Kidney epithelial cell (primary cell): ENCODE data around the gene LATS2. TPM values are rescaled to one million over a fixed set of nuclear protein-coding genes. Genes with fewer than 3 reads are reported as not detected.
"Not testable (repeated sequence)": the region's sequence is repeated elsewhere in the genome, so short reads cannot be mapped to it uniquely, and the experiment has no call there.

Experiments
- DNase-seq: peaks from one replicate; pipeline ENCODE4 v3.0.0-alpha.2; 2010; ENCODE audit warnings: low read depth
- H3K27me3 ChIP-seq: 2 replicates; pipeline ENCODE4 v1.6.0; 2011; ENCODE audit warnings: low read length; ENCODE audit not compliant: control insufficient read depth, insufficient read depth
- H3K36me3 ChIP-seq: 2 replicates; pipeline ENCODE4 v1.5.1; 2011; ENCODE audit warnings: low read length; ENCODE audit not compliant: control insufficient read depth, insufficient read depth
- H3K4me3 ChIP-seq: 2 replicates; pipeline ENCODE4 v1.5.1; 2011; ENCODE audit warnings: low read depth, mild to moderate bottlenecking, control low read depth, low read length
- total RNA-seq: library from RNA; depleted of rRNA; stranded (reverse); fragments of >200 nt; gene quantifications from 2 replicates; pipeline ENCODE4 v1.2.3, GENCODE V29; 2015
- TF ChIP-seq, protein P1 (sequence below): IDR thresholded peaks from 2 replicates; pipeline ENCODE4 v1.5.1; 2011; ENCODE audit warnings: mild to moderate bottlenecking, moderate library complexity, low read length, control low read depth, inconsistent platforms; ENCODE audit not compliant: insufficient read depth, poor library complexity, severe bottlenecking

The LATS2 gene
- total RNA-seq, 1 donor from 2014 or later, result 20.2 TPM

DNA sequence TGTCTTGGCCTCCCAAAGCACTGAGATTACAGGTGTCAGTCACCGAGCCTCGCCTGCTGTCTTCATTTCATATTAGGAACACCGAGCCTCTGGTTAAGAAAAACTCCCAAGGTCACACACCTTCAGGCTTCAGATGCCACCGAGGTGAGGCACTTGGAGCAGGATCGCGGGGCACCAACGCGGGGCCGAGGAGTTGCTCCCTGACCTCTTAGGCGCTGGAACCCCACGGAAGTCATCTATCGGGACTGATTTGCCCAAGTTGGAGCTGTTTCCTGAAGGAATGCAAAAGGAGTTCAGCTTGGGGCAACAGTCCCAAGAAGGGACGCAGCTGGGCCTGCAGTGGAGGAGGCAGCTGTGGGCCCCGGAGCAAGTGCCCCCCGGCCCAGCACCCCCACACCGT, 108.5 kb downstream of the LATS2 start:
- no peaks in the 10 kb centered on the region for H3K36me3 ChIP-seq
- no peak for DNase-seq
- TF ChIP-seq, protein P1, sequence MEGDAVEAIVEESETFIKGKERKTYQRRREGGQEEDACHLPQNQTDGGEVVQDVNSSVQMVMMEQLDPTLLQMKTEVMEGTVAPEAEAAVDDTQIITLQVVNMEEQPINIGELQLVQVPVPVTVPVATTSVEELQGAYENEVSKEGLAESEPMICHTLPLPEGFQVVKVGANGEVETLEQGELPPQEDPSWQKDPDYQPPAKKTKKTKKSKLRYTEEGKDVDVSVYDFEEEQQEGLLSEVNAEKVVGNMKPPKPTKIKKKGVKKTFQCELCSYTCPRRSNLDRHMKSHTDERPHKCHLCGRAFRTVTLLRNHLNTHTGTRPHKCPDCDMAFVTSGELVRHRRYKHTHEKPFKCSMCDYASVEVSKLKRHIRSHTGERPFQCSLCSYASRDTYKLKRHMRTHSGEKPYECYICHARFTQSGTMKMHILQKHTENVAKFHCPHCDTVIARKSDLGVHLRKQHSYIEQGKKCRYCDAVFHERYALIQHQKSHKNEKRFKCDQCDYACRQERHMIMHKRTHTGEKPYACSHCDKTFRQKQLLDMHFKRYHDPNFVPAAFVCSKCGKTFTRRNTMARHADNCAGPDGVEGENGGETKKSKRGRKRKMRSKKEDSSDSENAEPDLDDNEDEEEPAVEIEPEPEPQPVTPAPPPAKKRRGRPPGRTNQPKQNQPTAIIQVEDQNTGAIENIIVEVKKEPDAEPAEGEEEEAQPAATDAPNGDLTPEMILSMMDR, result no peak
- H3K27me3 ChIP-seq, result no peaks in the 10 kb centered on the region
- no peak overlapping the region for H3K4me3 ChIP-seq

GRCh38 chr13:20948001-20948400, 113.4 kb downstream of the LATS2 start:
- DNase-seq, H3K36me3 ChIP-seq, H3K27me3 ChIP-seq, H3K4me3 ChIP-seq: not testable (repeated sequence)

DNA sequence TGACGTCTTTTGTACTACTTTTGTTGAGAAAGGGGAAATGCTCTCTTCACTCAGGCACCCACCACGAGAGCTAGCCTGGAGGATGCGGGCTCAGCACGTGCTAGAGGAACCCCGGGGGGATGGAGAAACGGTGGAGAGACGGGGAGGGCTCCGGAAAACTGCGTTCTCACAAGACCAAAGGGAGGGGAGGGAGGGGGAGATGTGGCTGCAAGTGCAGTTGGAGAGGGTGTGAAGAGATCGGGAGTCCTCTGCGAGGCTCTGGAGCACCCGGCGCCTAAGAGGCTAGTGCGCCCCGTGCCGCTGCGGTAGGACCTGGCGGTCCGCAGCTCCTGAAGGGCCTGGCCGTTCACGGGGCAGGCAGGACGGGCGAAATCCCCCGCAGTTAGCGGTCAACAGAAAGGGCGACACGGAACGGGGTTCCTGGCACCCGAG, 115.4 kb downstream of the LATS2 start:
- TF ChIP-seq, protein P1, result no peak
- Histone ChIP-seq H3K27me3 (peaks cover 8% of the 10 kb centered on the region), H3K4me3 (peak overlapping the region; percentile 3), H3K36me3 (no peaks in the 10 kb centered on the region)
- DNase-seq, result no peak

DNA sequence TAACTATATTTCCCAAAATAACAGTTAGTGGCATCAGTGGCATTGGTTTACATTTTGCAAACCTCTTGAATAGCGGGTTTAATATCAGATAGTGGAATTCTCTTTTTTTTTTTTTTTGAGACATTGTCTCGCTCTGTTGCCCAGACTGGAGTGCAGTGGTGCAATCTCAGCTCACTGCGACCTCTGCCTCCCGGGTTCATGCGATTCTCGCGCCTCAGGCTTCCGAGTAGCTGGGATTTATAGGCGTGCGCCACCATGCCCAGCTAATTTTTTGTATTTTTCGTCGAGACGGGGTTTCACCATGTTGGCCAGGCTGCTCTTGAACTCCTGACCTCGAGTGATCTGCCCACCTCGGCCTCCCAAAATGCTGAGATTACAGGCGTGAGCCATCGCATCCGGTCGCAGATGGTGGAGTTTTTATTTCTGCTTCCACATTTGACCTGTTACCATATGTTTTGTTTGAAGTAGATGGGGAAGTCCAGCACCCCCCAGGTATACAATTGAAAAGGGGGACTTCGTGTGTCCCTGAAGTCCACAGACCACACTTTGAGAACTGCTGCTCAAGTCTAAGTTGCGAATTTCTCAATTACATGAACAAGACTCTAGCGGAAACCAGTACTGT, 118.3 kb downstream of the LATS2 start:
- H3K27me3 ChIP-seq, result peaks cover 8% of the 10 kb centered on the region
- no peak overlapping the region for H3K4me3 ChIP-seq
- DNase-seq, result no peak
- H3K36me3 ChIP-seq, result no peaks in the 10 kb centered on the region
- TF ChIP-seq, protein P1, result no peak

DNA sequence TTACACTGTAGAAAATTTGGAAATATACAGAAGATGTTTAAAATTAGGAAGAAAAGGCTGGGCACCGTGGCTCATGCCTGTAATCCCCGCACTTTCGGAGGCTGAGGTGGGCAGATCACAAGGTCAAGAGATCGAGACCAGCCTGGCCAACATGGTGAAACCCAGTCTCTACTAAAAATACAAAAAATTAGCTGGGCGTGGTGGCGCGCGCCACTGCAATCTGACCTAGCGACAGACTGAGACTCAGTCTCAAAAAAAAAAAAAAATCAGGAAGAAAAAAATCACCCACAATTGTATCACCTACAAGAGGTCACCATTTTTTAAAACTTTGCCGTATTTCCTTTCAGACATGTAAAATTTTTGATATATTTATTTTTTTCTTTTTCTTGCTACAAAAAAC, 120.9 kb downstream of the LATS2 start:
- H3K27me3 ChIP-seq, H3K4me3 ChIP-seq, DNase-seq, H3K36me3 ChIP-seq: not testable (repeated sequence)

GRCh38 chr13:20940083-20940482, 121.3 kb downstream of the LATS2 start:
- H3K4me3 ChIP-seq, result no peak overlapping the region
- H3K27me3 ChIP-seq, result no peaks in the 10 kb centered on the region
- TF ChIP-seq, protein P1, result no peak
- no peaks in the 10 kb centered on the region for H3K36me3 ChIP-seq
- no peak for DNase-seq

- DNase-seq, result no peak
- H3K4me3 ChIP-seq, result no peak overlapping the region
- TF ChIP-seq, protein P1, result no peak
- H3K27me3 ChIP-seq, result no peaks in the 10 kb centered on the region
- H3K36me3 ChIP-seq, result no peaks in the 10 kb centered on the region
Measured at GRCh38 chr13:20939662-20940061, 121.7 kb downstream of the LATS2 start.
